Kidney (tissue), 2 donors: Measurements from ENCODE around the gene KARS1. TPM values are rescaled to one million over a fixed set of nuclear protein-coding genes. Genes with fewer than 3 reads are reported as not detected.

Experiments used
- polyA plus RNA-seq: library from polyadenylated mRNA; stranded (reverse); fragments of 350-450 nt; fragmentation: Illumina TruSeq; extraction: RNeasy Lipid Tissue Mini Kit (QIAGEN cat#74804); gene quantifications from one replicate; pipeline ENCODE4 v1.2.3, GENCODE V29; 2014; ENCODE audit warnings: low read depth, low replicate concordance; ENCODE audit not compliant: insufficient read depth
- total RNA-seq: library from RNA; stranded (reverse); fragmentation: NEBNext Ultra II Directional; extraction: Animal tissue kit (Norgen Biotek cat#: 25700); gene quantifications from one replicate; pipeline ENCODE4 v1.2.1, GENCODE V29; 2021
- donor health status: DM: yes; HTN: yes; CAD: no.

The KARS1 gene
- total and polyA plus RNA-seq, 2 donors from 2014 or later: 97.4 to 104 TPM

Other genes starting within 250 kb of the KARS1 start
- 53.5 TPM for gene CFDP1, start 214.2 kb downstream of the KARS1 start, total RNA-seq
- gene CFDP1, start 214.2 kb downstream of the KARS1 start, polyA plus RNA-seq: 148 TPM
- 22.8 TPM for gene TMEM170A, start 183.0 kb downstream of the KARS1 start, total RNA-seq
- 10.2 TPM for gene TMEM170A, start 183.0 kb downstream of the KARS1 start, polyA plus RNA-seq
- gene CHST6, start 152.2 kb downstream of the KARS1 start, total RNA-seq: 0.79 TPM
- gene CHST6, start 152.2 kb downstream of the KARS1 start, polyA plus RNA-seq: 0.04 TPM
- gene CHST5, start 111.6 kb downstream of the KARS1 start, total RNA-seq: 0.13 TPM
- 0.28 TPM for gene CHST5, start 111.6 kb downstream of the KARS1 start, polyA plus RNA-seq
- gene TMEM231, start 91.4 kb downstream of the KARS1 start, total RNA-seq: 13.7 TPM
- gene TMEM231, start 91.4 kb downstream of the KARS1 start, polyA plus RNA-seq: 8.6 TPM
- 116 TPM for gene GABARAPL2, start 81.3 kb downstream of the KARS1 start, total RNA-seq
- 247 TPM for gene GABARAPL2, start 81.3 kb downstream of the KARS1 start, polyA plus RNA-seq
- gene ADAT1, start 24.4 kb downstream of the KARS1 start, total RNA-seq: 56.5 TPM
- 24.4 TPM for gene ADAT1, start 24.4 kb downstream of the KARS1 start, polyA plus RNA-seq
- 58.0 TPM for gene TERF2IP, start 108 bp upstream of the KARS1 start, total RNA-seq
- gene TERF2IP, start 108 bp upstream of the KARS1 start, polyA plus RNA-seq: 72.8 TPM
- not detected for gene CPHXL2, start 29.3 kb upstream of the KARS1 start, total RNA-seq
- not detected for gene CPHXL2, start 29.3 kb upstream of the KARS1 start, polyA plus RNA-seq
- gene DUXB, start 53.8 kb upstream of the KARS1 start, total RNA-seq: not detected
- gene DUXB, start 53.8 kb upstream of the KARS1 start, polyA plus RNA-seq: not detected
- gene CPHXL, start 78.8 kb upstream of the KARS1 start, total RNA-seq: not detected
- not detected for gene CPHXL, start 78.8 kb upstream of the KARS1 start, polyA plus RNA-seq